Psoas muscle (tissue), 8 donors: ENCODE data around the gene EPB41L4B. TPM values are rescaled to one million over a fixed set of nuclear protein-coding genes. Genes with fewer than 3 reads are reported as not detected.

Experiments
- ATAC-seq, 4 donors: fragments of 200-7000 bp; cut with Tn5 transposase; one replicate each; pipeline ENCODE4 v1.9.1; 2020; ENCODE audit warnings: moderate library complexity in 3 of 4, mild to moderate bottlenecking in 2 of 4
- DNase-seq, 2 donors: peaks; one replicate each; pipeline ENCODE4 v3.0.0-alpha.2; 2020
- H3K27ac ChIP-seq: fragments of 200-600 bp; one replicate; pipeline ENCODE4 v1.8.0; 2022
- H3K27me3 ChIP-seq, 3 donors: fragments of 200-600 bp in 1 of 3; one replicate each; pipeline versions ENCODE4 v1.6.1 to v1.8.0; 2013 to 2022; ENCODE audit warnings: low read length in 2 of 3, mild to moderate bottlenecking in 2 of 3, moderate library complexity in 1 of 3; ENCODE audit not compliant: insufficient read depth in 3 of 3
- H3K36me3 ChIP-seq, 2 donors: fragments of 200-600 bp in 1 of 2; one replicate each; pipeline versions ENCODE4 v1.6.1 to v1.8.0; 2013 to 2022; ENCODE audit warnings: low read depth in 1 of 2, mild to moderate bottlenecking in 1 of 2, moderate library complexity in 1 of 2; ENCODE audit not compliant: insufficient read depth in 1 of 2
- H3K4me1 ChIP-seq: fragments of 200-600 bp; one replicate; pipeline ENCODE4 v1.8.0; 2022
- H3K4me3 ChIP-seq: fragments of 200-600 bp; one replicate; pipeline ENCODE4 v1.8.0; 2022; ENCODE audit warnings: mild to moderate bottlenecking
- H3K9me3 ChIP-seq: fragments of 200-600 bp; one replicate; pipeline ENCODE4 v1.8.0; 2022
- WGBS, 3 donors: extraction: QIAGEN DNeasy Blood & Tissue Kit; methylation state at CpG; one replicate each; pipeline versions ENCODE4 v1.1.6 to v1.1.7; 2013; 5-methylcytosine and 5-hydroxymethylcytosine counted together
- intact Hi-C, 2 donors: fragments of 100-400 bp; cut with DNase I; formaldehyde crosslinking; loops; one replicate each; pipeline versions ENCODE4 v1.11.0 to v1.14.2; 2022
- polyA plus RNA-seq, 3 donors: library from polyadenylated mRNA; stranded (reverse); fragments of 200-250 nt; gene quantifications; one replicate each; pipeline ENCODE4 v1.2.3, GENCODE V29; 2013
- total RNA-seq, 4 donors: library from RNA; stranded (reverse); fragmentation: NEBNext Ultra II Directional in 2 of 4; extraction: Animal tissue kit (Norgen Biotek cat#: 25700) in 2 of 4; gene quantifications; one replicate each; pipeline versions ENCODE4 v1.2.1 to v1.2.4, GENCODE V29; 2021 to 2023
- TF ChIP-seq, protein P1 (sequence below): fragments of 200-600 bp; IDR thresholded peaks from one replicate; pipeline ENCODE4 v1.8.0; 2022; ENCODE audit warnings: antibody characterized with exemption
- donor health status: healthy with polysubstance abuse.
- donor health status: DM: no; HTN: no; CAD: no; lungs with moderate emphysema.
- donor health status: Bipolar disorder and iron deficiency.
- donor health status: healthy.
- donor health status: DM: yes; HTN: yes; CAD: no.
- donor health status: DM: no; HTN: no; CAD: no.
- donor health status: DM: no; HTN: no; CAD: no.
- donor health status: DM: yes; HTN: yes; CAD: no.

The EPB41L4B gene
- total and polyA plus RNA-seq, 7 donors, result 0.33 to 4.6 (median 1.8) TPM

DNA sequence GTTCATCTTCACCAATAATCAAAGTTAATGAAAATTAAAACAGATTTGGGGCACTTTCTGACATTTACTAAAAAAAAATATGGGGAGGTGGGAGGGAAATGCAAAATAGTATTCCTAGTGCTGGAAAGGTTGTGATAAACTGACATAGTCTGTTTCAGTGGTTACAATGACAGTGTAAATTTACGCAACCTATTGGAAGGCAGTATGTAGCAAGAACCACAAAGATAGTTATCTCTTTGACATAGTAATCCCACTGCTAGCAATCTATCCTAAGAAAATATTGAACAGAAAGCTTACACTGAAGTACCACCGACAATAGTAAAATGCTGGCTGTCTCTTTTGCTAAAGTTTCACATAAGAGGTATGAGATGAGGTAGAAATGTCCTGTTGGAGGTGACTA, 15.1 kb upstream of the EPB41L4B start:
- 87 to 92% (median 88%) methylated on average over 2 of the region's 2 CpGs for WGBS, 3 donors
- TF ChIP-seq, protein P1, sequence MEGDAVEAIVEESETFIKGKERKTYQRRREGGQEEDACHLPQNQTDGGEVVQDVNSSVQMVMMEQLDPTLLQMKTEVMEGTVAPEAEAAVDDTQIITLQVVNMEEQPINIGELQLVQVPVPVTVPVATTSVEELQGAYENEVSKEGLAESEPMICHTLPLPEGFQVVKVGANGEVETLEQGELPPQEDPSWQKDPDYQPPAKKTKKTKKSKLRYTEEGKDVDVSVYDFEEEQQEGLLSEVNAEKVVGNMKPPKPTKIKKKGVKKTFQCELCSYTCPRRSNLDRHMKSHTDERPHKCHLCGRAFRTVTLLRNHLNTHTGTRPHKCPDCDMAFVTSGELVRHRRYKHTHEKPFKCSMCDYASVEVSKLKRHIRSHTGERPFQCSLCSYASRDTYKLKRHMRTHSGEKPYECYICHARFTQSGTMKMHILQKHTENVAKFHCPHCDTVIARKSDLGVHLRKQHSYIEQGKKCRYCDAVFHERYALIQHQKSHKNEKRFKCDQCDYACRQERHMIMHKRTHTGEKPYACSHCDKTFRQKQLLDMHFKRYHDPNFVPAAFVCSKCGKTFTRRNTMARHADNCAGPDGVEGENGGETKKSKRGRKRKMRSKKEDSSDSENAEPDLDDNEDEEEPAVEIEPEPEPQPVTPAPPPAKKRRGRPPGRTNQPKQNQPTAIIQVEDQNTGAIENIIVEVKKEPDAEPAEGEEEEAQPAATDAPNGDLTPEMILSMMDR, result no peak
- intact Hi-C loops, result no loop called here
- H3K27me3 ChIP-seq, result no peaks in the 10 kb centered on the region
- H3K36me3 ChIP-seq, result no peaks in the 10 kb centered on the region
- H3K4me3 ChIP-seq, result no peak overlapping the region
- H3K4me1 ChIP-seq, result no peaks in the 10 kb centered on the region
- DNase-seq (no peak), ATAC-seq (no peak)
- no peak overlapping the region for H3K27ac ChIP-seq
- H3K9me3 ChIP-seq, result no peaks in the 10 kb centered on the region

- H3K4me3 ChIP-seq, result no peak overlapping the region
- TF ChIP-seq, protein P1, result no peak
- H3K4me1 ChIP-seq, result no peaks in the 10 kb centered on the region
- H3K27me3 ChIP-seq, result no peaks in the 10 kb centered on the region
- intact Hi-C loops, result no loop called here
- H3K36me3 ChIP-seq, result no peaks in the 10 kb centered on the region
- ATAC-seq, result no peak
- no peaks in the 10 kb centered on the region for H3K9me3 ChIP-seq
- no peak for DNase-seq
- 75 to 79% (median 77%) methylated on average over 7 of the region's 7 CpGs for WGBS, 3 donors
- H3K27ac ChIP-seq, result no peak overlapping the region
Observed at GRCh38 chr9:109335121-109335520, 14.3 kb upstream of the EPB41L4B start.

- Histone ChIP-seq H3K9me3 (no peaks in the 10 kb centered on the region), H3K36me3 (no peaks in the 10 kb centered on the region), H3K4me3 (no peak overlapping the region), H3K27me3 (peaks cover 0 to 4% (median 0%) of the 10 kb centered on the region in 3 donors), H3K27ac (no peak overlapping the region), H3K4me1 (no peaks in the 10 kb centered on the region)
- ATAC-seq, result peak in 2 of 4 donors; percentile 29 to 44
- TF ChIP-seq, protein P1, result no peak
- DNase-seq, result peak in 1 of 2 donors; percentile 26
- intact Hi-C loops, result no loop called here
- 34 to 40% (median 35%) methylated on average over 5 of the region's 5 CpGs for WGBS, 3 donors
Observed at GRCh38 chr9:109331353-109331752, 10.5 kb upstream of the EPB41L4B start.

DNA sequence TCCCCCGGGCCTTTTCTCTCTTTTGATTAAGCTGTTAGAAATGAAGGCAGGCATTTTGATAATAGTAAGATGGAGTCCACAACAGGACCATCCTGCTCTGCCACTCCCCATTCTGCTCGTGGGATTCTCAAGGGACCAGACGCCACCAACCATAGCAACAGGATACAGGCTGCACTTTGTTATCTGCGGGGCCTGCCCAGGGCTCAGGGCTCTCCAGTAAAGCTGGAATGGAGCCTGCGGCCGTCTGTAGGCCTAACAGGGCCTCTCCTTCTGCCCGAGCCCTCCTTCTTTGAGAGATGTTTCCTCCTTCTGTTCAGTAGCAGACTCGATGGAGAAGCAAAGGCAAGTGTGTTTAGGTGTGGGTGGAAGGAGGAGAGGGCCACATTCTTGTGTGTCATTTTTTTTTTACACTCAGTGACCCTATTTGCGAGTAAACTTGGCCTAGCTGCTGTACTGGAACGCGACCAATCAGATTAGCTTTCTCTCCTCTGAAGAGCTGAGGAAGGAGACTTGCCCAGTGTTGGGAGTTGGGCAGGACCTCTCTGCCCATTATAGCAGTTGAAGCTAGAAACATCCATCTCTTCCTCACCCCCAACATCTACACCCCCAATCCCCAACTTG, 8.9 kb upstream of the EPB41L4B start:
- no peaks in the 10 kb centered on the region for H3K4me1 ChIP-seq
- ATAC-seq (peak in 1 of 4 donors; percentile 18), DNase-seq (no peak)
- peaks cover 0 to 4% (median 0%) of the 10 kb centered on the region in 3 donors for H3K27me3 ChIP-seq
- 48 to 65% (median 49%) methylated on average over 11 of the region's 11 CpGs for WGBS, 3 donors
- H3K36me3 ChIP-seq, result no peaks in the 10 kb centered on the region
- TF ChIP-seq, protein P1, result no peak
- no peak overlapping the region for H3K4me3 ChIP-seq
- H3K9me3 ChIP-seq, result no peaks in the 10 kb centered on the region
- intact Hi-C loops, result no loop called here
- H3K27ac ChIP-seq, result no peak overlapping the region
